Stomach (tissue), 9 donors: ENCODE results near the gene FLOT1. TPM values are rescaled to one million over a fixed set of nuclear protein-coding genes. Genes with fewer than 3 reads are reported as not detected.

ENCODE experiments used
- DNase-seq, 2 donors: peaks; one replicate each; pipeline versions ENCODE4 v3.0.0 to v3.0.0-alpha.2; 2013 to 2019
- H3K27ac ChIP-seq, 5 donors: fragments of 200-600 bp in 4 of 5; sonication (generic) in 4 of 5; one replicate each; pipeline ENCODE4 v1.5.1; 2013 to 2019; ENCODE audit warnings: mild to moderate bottlenecking in 1 of 5, moderate library complexity in 1 of 5
- H3K27me3 ChIP-seq, 3 donors: fragments of 200-600 bp; sonication (generic); one replicate each; pipeline ENCODE4 v1.5.1; 2017 to 2019; ENCODE audit warnings: mixed run types in 1 of 3
- H3K36me3 ChIP-seq, 4 donors: fragments of 200-600 bp; sonication (generic); 1 replicate in 3 of 4; 2 replicates in 1 of 4; pipeline ENCODE4 v1.5.1; 2016 to 2019
- H3K4me1 ChIP-seq, 4 donors: fragments of 200-600 bp; sonication (generic); one replicate each; pipeline ENCODE4 v1.5.1; 2016 to 2019
- H3K4me3 ChIP-seq, 4 donors: fragments of 200-600 bp; sonication (generic) in 3 of 4; one replicate each; pipeline ENCODE4 v1.5.1; 2016 to 2019; ENCODE audit warnings: mild to moderate bottlenecking in 1 of 4
- H3K9me3 ChIP-seq, 4 donors: fragments of 200-600 bp; sonication (generic); one replicate each; pipeline ENCODE4 v1.5.1; 2016 to 2019
- EP300 ChIP-seq: sonication (generic); formaldehyde crosslinking; IDR thresholded peaks from one replicate; pipeline ENCODE4 v1.6.1; 2017; ENCODE audit warnings: antibody characterized with exemption
- POLR2A ChIP-seq, 4 donors: fragments of 450-650 bp; IDR thresholded peaks; one replicate each; pipeline ENCODE4 v1.6.1; 2016; ENCODE audit warnings: antibody characterized with exemption in 4 of 4, control low read depth in 2 of 4, mild to moderate bottlenecking in 1 of 4, moderate library complexity in 1 of 4
- POLR2AphosphoS5 ChIP-seq, 3 donors: sonication (generic); formaldehyde crosslinking; IDR thresholded peaks; one replicate each; pipeline ENCODE4 v1.6.1; 2016; ENCODE audit warnings: antibody characterized with exemption in 3 of 3
- WGBS, 5 donors: extraction: QIAGEN DNeasy Blood & Tissue Kit in 3 of 5; methylation state at CpG; one replicate each; pipeline versions ENCODE4 v1.1.5 to v1.1.7; 2013 to 2018; 5-methylcytosine and 5-hydroxymethylcytosine counted together
- intact Hi-C: fragments of 100-400 bp; cut with DNase I; formaldehyde crosslinking; loops from one replicate; pipeline ENCODE4 v1.15.1; 2023; ENCODE audit warnings: low total_unique reads
- polyA plus RNA-seq, 3 donors: library from polyadenylated mRNA; stranded (reverse); fragments of 200-250 nt; gene quantifications; one replicate each; pipeline ENCODE4 v1.2.3, GENCODE V29; 2013
- total RNA-seq, 5 donors: library from RNA; depleted of rRNA; stranded (reverse); fragments of >200 nt; gene quantifications; one replicate each; pipeline versions ENCODE4 v1.1.0 to v1.2.3, GENCODE V29; 2014 to 2016
- TF ChIP-seq, protein P1 (sequence below), 7 experiments: fragments of 450-650 bp in 4 of 7; fragments of 200-600 bp in 3 of 7; sonication (generic) in 3 of 7; IDR thresholded peaks; one replicate each; pipeline ENCODE4 v1.5.1; 2016 to 2019; ENCODE audit warnings: antibody characterized with exemption in 7 of 7, control low read depth in 2 of 7, mild to moderate bottlenecking in 1 of 7
- donor health status: healthy with polysubstance abuse.
- donor health status: Bipolar disorder and iron deficiency.
- donor health status: healthy.

Gene FLOT1
- total and polyA plus RNA-seq, 8 donors, result 40.6 to 201 (median 125) TPM

DNA sequence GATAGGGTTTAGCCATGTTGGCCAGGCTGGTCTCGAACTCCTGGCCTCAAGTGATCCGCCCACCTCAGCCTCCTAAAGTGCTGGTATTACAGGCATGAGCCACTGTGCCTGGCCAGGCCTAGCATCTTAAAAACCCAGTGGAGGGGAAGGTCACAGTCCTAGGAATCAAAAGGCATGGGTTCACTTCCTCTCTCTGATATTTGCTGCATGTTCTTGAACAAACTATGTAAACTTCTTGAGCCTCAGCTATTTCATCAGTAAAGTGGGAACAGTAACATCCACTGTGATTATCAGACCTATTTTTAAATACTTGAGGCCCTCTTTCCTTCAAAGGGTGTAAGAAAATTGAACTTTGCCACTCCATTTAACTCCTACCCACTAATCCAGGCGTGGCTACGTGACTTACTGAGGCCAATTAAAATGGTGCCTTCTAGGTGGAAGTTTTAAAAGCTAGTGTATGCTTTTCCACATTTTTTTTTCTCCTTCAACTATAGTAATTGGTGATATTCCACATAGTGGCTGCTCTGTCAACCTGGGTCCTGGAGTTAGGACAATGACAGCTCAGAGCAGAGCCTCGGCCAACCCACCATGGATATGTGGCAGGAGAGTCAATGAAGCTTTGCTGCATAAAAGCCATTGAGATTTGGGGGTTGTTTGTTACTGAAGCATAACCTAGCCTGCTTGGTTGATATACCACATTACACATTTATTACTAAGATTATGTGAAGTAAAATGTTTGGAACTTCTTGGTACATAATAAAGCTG is 34.1 kb upstream of the FLOT1 start:
- Histone ChIP-seq H3K4me3 (no peak overlapping the region), H3K36me3 (no peaks in the 10 kb centered on the region), H3K4me1 (peaks cover 36 to 54% (median 47%) of the 10 kb centered on the region in 4 donors), H3K27me3 (no peaks in the 10 kb centered on the region), H3K9me3 (no peaks in the 10 kb centered on the region), H3K27ac (peak overlapping the region in 1 of 5 donors; percentile 87)
- intact Hi-C loops, result no loop called here
- WGBS, 5 donors, result 79 to 97% (median 92%) methylated on average over 5 of the region's 5 CpGs
- DNase-seq, result no peak
- TF ChIP-seq, protein P1, sequence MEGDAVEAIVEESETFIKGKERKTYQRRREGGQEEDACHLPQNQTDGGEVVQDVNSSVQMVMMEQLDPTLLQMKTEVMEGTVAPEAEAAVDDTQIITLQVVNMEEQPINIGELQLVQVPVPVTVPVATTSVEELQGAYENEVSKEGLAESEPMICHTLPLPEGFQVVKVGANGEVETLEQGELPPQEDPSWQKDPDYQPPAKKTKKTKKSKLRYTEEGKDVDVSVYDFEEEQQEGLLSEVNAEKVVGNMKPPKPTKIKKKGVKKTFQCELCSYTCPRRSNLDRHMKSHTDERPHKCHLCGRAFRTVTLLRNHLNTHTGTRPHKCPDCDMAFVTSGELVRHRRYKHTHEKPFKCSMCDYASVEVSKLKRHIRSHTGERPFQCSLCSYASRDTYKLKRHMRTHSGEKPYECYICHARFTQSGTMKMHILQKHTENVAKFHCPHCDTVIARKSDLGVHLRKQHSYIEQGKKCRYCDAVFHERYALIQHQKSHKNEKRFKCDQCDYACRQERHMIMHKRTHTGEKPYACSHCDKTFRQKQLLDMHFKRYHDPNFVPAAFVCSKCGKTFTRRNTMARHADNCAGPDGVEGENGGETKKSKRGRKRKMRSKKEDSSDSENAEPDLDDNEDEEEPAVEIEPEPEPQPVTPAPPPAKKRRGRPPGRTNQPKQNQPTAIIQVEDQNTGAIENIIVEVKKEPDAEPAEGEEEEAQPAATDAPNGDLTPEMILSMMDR (IDR thresholded peaks at IDR 0.05), result no peak
- TF ChIP-seq EP300 (no peak), POLR2AphosphoS5 (IDR thresholded peaks at IDR 0.05) (no peak), POLR2A (IDR thresholded peaks at IDR 0.05) (no peak)

DNA sequence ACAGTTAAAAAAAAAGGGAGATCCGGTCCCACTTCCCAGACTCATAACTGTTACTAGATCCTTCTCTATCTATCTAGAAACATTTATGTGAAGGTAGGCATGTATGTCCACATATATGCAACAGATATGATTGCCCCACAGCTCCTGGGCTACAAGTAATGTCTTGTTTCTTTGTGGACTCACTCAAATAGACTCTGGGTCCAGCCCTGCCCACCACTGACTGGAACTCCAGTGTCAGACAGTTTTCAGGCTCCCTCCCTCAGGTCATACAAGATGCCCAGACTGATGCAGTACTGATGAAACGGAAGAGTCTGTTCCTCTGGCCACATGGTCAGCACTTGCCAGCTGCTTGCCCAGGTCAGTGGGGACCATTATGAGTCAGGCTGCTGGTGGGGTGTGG is 32.6 kb upstream of the FLOT1 start:
- Histone ChIP-seq H3K27ac (peak overlapping the region in 1 of 5 donors; percentile 39), H3K4me3 (no peak overlapping the region), H3K36me3 (no peaks in the 10 kb centered on the region), H3K4me1 (peaks cover 22 to 45% (median 35%) of the 10 kb centered on the region in 4 donors), H3K9me3 (no peaks in the 10 kb centered on the region), H3K27me3 (no peaks in the 10 kb centered on the region)
- TF ChIP-seq EP300 (no peak), POLR2AphosphoS5 (IDR thresholded peaks at IDR 0.05) (no peak), POLR2A (IDR thresholded peaks at IDR 0.05) (no peak)
- TF ChIP-seq, protein P1 (IDR thresholded peaks at IDR 0.05), result no peak
- WGBS, 5 donors, result 82 to 95% (median 91%) methylated on average over 2 of the region's 2 CpGs
- no peak for DNase-seq
- intact Hi-C loops, result no loop called here

DNA sequence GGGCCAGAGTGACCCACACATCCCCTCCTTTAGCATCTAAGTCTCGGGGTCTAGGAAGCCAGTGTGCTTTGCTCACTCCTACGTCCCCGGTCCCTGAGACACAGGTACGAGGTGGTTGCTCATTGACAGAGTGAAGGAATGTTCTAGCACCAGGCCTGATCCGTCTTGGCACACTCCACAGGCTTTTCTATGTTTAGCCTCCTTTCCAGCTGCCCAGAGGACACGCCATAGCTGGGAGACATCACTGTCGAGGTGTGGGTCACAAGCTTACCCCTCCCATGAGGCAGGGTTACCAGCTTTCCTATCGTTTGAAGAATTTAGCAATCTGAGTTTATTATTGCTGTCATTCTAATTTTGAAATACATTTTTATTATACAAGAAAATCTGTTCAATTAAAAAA is 32.2 kb upstream of the FLOT1 start:
- Histone ChIP-seq H3K4me3 (no peak overlapping the region), H3K27me3 (no peaks in the 10 kb centered on the region), H3K4me1 (peaks cover 22 to 45% (median 35%) of the 10 kb centered on the region in 4 donors), H3K36me3 (no peaks in the 10 kb centered on the region), H3K27ac (peak overlapping the region in 1 of 5 donors; percentile 39), H3K9me3 (no peaks in the 10 kb centered on the region)
- WGBS, 5 donors, result 68 to 83% (median 78%) methylated on average over 8 of the region's 8 CpGs
- intact Hi-C loops, result no loop called here
- DNase-seq, result no peak
- no peak for TF ChIP-seq EP300

DNA sequence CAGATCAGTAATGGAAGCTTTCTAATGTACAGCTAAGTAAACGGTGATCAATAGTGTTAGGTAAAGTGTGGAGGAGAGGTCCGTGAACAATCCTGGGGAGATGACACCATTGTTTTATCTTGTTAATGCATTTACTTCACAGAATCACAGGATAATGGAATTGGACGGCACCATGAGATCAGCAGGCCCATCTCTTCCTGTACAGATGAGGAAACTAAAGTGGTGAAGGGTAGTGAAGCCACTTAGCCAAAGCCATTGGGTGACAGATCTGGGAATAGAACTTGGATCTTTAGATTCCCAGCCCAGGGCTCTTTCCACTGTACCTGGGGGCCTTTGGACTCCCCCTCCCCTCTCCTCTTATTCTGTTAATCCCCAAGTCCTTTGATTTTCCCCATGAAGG is 28.1 kb upstream of the FLOT1 start:
- Histone ChIP-seq H3K4me1 (peaks cover 16 to 29% (median 23%) of the 10 kb centered on the region in 4 donors), H3K9me3 (no peaks in the 10 kb centered on the region), H3K27ac (peak overlapping the region in 2 of 5 donors; percentile 80), H3K36me3 (no peaks in the 10 kb centered on the region), H3K4me3 (no peak overlapping the region), H3K27me3 (no peaks in the 10 kb centered on the region)
- TF ChIP-seq EP300 (no peak), POLR2AphosphoS5 (IDR thresholded peaks at IDR 0.05) (no peak), POLR2A (IDR thresholded peaks at IDR 0.05) (no peak)
- TF ChIP-seq, protein P1 (IDR thresholded peaks at IDR 0.05), result no peak
- DNase-seq, result no peak
- 89 to 96% (median 91%) methylated on average over 3 of the region's 3 CpGs for WGBS, 5 donors
- intact Hi-C loops, result no loop called here
